HepG2 (cell line): Measurements from ENCODE around the gene TUT1. TPM values are rescaled to one million over a fixed set of nuclear protein-coding genes. Genes with fewer than 3 reads are reported as not detected.

Source experiments
- FOXJ3 ChIP-seq: sonication (generic); formaldehyde crosslinking; IDR thresholded peaks from 2 replicates; pipeline ENCODE4 v1.4.0; 2020; ENCODE audit warnings: missing genetic modification reagents, mild to moderate bottlenecking, borderline replicate concordance
- HNF4G ChIP-seq, 2 experiments: sonication (generic) in 1 of 2; formaldehyde crosslinking in 1 of 2; IDR thresholded peaks; 2 replicates each; pipeline versions ENCODE4 v1.4.0 to v1.6.1; 2011 to 2020; ENCODE audit warnings: borderline replicate concordance in 2 of 2, low read depth in 2 of 2, mild to moderate bottlenecking in 2 of 2, low read length in 1 of 2, missing genetic modification reagents in 1 of 2, moderate library complexity in 1 of 2
- MYPOP ChIP-seq: sonication (generic); formaldehyde crosslinking; IDR thresholded peaks from 2 replicates; pipeline ENCODE4 v1.8.1; 2023; ENCODE audit warnings: mild to moderate bottlenecking, moderate library complexity, missing genetic modification reagents
- NR2F6 ChIP-seq, 2 experiments: IDR thresholded peaks; 2 replicates each; pipeline ENCODE4 v1.6.1; 2016; ENCODE audit warnings: antibody characterized with exemption in 1 of 2, mild to moderate bottlenecking in 1 of 2
- RXRA ChIP-seq: sonication (generic); formaldehyde crosslinking; IDR thresholded peaks from 2 replicates; pipeline ENCODE4 v1.5.1; 2020; ENCODE audit warnings: missing genetic modification reagents
- TSC22D2 ChIP-seq: sonication (generic); formaldehyde crosslinking; IDR thresholded peaks from 2 replicates; pipeline ENCODE4 v1.5.1; 2020; ENCODE audit warnings: missing genetic modification reagents, mild to moderate bottlenecking, borderline replicate concordance
- ZBTB40 ChIP-seq, 2 experiments: fragments of 450-650 bp in 1 of 2; sonication (generic) in 1 of 2; formaldehyde crosslinking in 1 of 2; IDR thresholded peaks; 2 replicates each; pipeline versions ENCODE4 v1.6.1 to v1.8.0; 2016 to 2022; ENCODE audit warnings: antibody characterized with exemption in 1 of 2, mild to moderate bottlenecking in 1 of 2, missing genetic modification reagents in 1 of 2
- ZNF432 ChIP-seq: sonication (generic); formaldehyde crosslinking; IDR thresholded peaks from 2 replicates; pipeline ENCODE4 v1.5.0; 2020; ENCODE audit warnings: missing genetic modification reagents, mild to moderate bottlenecking, borderline replicate concordance
- ZNF788 ChIP-seq: sonication (generic); formaldehyde crosslinking; IDR thresholded peaks from 2 replicates; pipeline ENCODE4 v1.5.0; 2020; ENCODE audit warnings: mild to moderate bottlenecking, missing genetic modification reagents, borderline replicate concordance
- ZSCAN31 ChIP-seq: sonication (generic); formaldehyde crosslinking; IDR thresholded peaks from 2 replicates; pipeline ENCODE4 v1.5.0; 2020; ENCODE audit warnings: low read depth, mild to moderate bottlenecking, missing genetic modification reagents
- polyA plus RNA-seq, 8 experiments: library from polyadenylated mRNA; depleted of rRNA in 3 of 8; stranded (reverse) in 7 of 8; unstranded in 1 of 8; fragments of >200 nt; fragmentation: Illumina TruSeq in 4 of 8; extraction: Trizol in 4 of 8; gene quantifications; 2 replicates each; pipeline versions ENCODE4 v1.2.1 to v1.2.3, GENCODE V29; 2011 to 2016; ENCODE audit warnings: low read depth in 4 of 8, missing spikeins in 1 of 8, mixed read lengths in 1 of 8; ENCODE audit not compliant: insufficient read depth in 1 of 8
- total RNA-seq, 5 experiments: library from RNA; depleted of rRNA; stranded (reverse); fragments of >200 nt; fragmentation: Illumina TruSeq; extraction: Trizol; gene quantifications; 2 replicates each; pipeline ENCODE4 v1.2.3, GENCODE V29; 2016; ENCODE audit warnings: low read depth in 1 of 5
- TF ChIP-seq, protein P1 (sequence below): sonication (generic); formaldehyde crosslinking; IDR thresholded peaks from 2 replicates; pipeline ENCODE4 v1.4.0; 2020; ENCODE audit warnings: mild to moderate bottlenecking, missing genetic modification reagents, borderline replicate concordance
- TF ChIP-seq, protein P2 (sequence below): IDR thresholded peaks from 2 replicates; pipeline ENCODE4 v1.6.1; 2012; ENCODE audit warnings: inconsistent platforms

The TUT1 gene
- total and polyA plus RNA-seq, 2 of the 13 experiments (the other 11 are each of a cell fraction or from before 2014, with no cell fraction given): 9.7 to 14.3 TPM

DNA sequence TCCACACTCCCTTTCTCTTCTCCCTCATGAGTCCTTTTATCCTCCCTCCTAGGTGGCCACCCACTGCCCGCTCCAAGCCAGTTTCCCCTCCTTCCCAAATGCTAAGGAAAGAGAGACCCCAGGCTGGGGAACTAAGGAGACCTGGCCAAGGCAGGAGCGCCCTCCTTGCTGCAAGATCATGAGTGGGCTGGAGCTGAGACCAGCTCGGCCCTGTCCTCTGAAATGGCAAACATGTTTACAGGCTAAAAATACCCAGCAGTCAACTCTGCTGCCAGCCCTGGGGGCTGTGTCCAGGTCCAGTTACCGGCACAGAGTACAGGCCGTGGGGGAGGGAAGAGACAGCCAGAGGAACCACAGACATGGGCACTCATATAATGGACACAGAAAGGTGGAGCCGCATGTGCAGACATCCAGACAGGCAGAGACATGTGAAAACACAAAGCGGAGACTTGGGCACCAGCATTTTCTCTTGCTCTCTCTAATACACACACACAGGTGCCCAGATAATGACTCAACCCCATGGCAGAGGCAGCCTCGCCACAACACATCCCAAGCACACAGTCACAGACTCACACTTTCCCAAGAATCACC, 43.5 kb downstream of the TUT1 start (continued):
- TF ChIP-seq ZBTB40 (IDR thresholded peaks at IDR 0.05) (no peak), ZBTB40 (CRISPR knock-in tag; IDR thresholded peaks at IDR 0.05) (peak; percentile 75), ZNF788 (CRISPR knock-in tag) (peak; percentile 42; the same call in 1 of the 2 replicates), MYPOP (peak; percentile 78; the same call in 1 of the 2 replicates), NR2F6 (IDR thresholded peaks at IDR 0.05) (no peak), NR2F6 (CRISPR knock-in tag; IDR thresholded peaks at IDR 0.05) (peak; percentile 61; the same call in 1 of the 2 replicates), HNF4G (IDR thresholded peaks at IDR 0.05; ENCODE audit: borderline replicate concordance, low read depth, low read length) (peak; percentile 42; the same call in 1 of the 2 replicates), HNF4G (CRISPR knock-in tag; IDR thresholded peaks at IDR 0.05; ENCODE audit: borderline replicate concordance, low read depth) (no peak), FOXJ3 (no peak), ZSCAN31 (CRISPR knock-in tag) (no peak), ZNF432 (CRISPR knock-in tag) (no peak), TSC22D2 (CRISPR knock-in tag) (no peak), RXRA (no peak)
- TF ChIP-seq, protein P1, sequence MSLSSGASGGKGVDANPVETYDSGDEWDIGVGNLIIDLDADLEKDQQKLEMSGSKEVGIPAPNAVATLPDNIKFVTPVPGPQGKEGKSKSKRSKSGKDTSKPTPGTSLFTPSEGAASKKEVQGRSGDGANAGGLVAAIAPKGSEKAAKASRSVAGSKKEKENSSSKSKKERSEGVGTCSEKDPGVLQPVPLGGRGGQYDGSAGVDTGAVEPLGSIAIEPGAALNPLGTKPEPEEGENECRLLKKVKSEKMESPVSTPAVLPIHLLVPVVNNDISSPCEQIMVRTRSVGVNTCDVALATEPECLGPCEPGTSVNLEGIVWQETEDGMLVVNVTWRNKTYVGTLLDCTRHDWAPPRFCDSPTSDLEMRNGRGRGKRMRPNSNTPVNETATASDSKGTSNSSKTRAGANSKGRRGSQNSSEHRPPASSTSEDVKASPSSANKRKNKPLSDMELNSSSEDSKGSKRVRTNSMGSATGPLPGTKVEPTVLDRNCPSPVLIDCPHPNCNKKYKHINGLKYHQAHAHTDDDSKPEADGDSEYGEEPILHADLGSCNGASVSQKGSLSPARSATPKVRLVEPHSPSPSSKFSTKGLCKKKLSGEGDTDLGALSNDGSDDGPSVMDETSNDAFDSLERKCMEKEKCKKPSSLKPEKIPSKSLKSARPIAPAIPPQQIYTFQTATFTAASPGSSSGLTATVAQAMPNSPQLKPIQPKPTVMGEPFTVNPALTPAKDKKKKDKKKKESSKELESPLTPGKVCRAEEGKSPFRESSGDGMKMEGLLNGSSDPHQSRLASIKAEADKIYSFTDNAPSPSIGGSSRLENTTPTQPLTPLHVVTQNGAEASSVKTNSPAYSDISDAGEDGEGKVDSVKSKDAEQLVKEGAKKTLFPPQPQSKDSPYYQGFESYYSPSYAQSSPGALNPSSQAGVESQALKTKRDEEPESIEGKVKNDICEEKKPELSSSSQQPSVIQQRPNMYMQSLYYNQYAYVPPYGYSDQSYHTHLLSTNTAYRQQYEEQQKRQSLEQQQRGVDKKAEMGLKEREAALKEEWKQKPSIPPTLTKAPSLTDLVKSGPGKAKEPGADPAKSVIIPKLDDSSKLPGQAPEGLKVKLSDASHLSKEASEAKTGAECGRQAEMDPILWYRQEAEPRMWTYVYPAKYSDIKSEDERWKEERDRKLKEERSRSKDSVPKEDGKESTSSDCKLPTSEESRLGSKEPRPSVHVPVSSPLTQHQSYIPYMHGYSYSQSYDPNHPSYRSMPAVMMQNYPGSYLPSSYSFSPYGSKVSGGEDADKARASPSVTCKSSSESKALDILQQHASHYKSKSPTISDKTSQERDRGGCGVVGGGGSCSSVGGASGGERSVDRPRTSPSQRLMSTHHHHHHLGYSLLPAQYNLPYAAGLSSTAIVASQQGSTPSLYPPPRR: peak; percentile 54; the same call in 1 of the 2 replicates
- TF ChIP-seq, protein P2, sequence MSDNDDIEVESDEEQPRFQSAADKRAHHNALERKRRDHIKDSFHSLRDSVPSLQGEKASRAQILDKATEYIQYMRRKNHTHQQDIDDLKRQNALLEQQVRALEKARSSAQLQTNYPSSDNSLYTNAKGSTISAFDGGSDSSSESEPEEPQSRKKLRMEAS: peak; percentile 52
